ENCODE data around the gene HS6ST3.
"Not testable (repeated sequence)": the region's sequence is repeated elsewhere in the genome, so short reads cannot be mapped to it uniquely, and the experiment has no call there.

HS6ST3 gene

DNA sequence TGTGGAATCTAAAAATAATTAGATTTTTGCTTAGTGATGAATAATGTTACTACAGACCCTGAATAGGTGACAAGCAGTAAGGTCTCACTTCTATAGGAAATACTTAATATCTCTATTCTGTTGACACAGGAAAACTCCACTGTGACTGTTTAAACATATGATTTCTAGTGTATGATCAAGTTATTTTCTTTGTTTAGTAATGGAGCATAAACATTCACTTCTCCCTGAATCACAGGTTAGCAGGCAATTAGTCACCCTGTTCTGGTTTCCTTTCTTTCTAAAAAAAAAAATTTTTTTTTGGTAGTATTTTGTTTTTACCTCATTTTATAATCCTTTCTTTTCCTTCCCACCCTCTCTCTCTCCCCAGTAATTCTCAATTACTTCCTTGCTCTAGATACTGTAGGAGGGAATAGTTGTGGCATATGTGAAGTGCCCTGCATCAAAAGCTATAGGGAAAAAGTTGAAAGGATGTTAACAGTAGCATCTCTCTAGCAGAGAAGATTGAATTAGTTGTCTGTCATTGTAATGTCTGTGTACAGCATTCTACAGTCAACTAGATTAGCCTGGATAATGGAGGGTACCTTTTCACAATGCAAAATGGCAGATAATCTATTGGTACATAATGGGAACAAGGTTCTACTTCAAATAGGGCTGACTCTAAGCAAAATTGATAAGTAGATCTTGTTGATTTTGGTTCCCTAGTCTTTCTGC, 3.5 kb downstream of the HS6ST3 start:
- no peak for DNase-seq

DNA sequence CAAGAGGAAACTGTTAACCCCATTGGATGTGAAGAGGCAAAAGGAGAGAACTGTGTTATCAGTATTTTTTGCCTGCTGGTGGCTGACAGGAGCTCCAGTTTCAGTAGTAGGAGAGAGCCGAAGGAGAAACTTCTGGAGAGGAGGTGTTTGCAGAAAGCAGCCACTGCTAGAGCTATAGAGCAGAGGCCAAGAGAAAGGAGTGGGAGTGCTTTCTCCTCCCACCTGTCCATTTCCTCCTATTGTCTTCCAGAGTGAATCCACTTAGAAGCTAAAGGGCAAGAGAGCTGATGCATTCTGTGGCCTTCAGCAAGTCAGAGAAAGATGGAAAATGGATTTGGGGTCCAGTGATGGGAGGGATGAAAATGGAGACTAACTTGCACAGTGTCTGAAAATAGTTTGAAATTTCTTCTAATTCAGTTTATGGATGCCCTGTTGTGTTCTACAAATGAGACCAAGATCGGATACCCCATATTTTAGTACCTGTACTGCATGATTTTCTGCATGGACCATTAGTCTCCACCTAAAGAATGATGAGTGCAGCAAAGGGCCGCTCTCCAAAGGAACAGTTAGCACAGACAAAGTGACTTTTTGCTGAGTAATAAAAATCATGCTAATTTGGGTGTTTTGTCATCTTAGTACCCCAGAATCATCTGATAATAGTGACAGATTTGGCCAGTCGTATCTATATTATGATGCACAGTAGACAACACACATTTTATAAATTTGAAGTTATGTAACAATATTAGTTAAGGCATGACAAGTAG, 10.7 kb downstream of the HS6ST3 start:
- no peak for DNase-seq

DNA sequence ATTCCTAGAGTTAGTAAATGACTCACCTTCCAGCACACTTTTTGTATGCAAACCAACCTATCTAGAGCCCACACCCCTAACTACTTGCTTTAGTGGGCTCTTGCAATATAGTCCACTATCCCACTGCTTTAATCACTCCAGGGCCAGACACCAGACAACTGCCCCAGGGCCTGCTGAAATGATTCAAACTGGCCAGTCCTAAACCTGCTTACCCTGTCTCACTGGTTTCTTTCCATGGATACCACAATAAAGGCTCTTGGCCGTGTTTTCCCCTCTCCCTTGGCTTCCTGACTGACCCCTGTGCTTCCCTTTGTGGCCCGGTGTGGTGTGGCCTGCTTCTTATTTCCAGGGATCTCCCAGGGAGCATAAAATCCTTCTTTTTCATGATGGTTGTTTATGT, 14.6 kb downstream of the HS6ST3 start:
- no peak for DNase-seq

DNA sequence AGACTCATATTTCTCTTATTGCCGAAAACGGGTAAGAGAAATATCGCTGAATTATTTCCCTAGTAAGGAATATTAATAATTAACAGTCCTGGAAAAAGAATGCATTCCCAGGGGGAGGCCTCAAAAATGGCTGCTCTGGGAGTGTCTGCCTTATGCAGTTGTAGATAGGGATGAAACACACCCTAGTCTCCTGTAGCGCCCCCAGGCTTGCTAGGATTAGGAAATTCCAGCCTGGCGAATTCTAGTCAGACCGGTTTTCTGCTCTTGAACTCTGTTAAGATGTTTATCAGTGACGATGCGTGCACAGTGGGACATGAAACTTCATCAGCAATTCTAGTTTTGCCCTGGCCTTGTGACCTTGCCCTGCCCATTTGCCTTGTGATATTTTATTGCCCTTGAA, 18.2 kb downstream of the HS6ST3 start:
- not testable (repeated sequence) for DNase-seq

DNA sequence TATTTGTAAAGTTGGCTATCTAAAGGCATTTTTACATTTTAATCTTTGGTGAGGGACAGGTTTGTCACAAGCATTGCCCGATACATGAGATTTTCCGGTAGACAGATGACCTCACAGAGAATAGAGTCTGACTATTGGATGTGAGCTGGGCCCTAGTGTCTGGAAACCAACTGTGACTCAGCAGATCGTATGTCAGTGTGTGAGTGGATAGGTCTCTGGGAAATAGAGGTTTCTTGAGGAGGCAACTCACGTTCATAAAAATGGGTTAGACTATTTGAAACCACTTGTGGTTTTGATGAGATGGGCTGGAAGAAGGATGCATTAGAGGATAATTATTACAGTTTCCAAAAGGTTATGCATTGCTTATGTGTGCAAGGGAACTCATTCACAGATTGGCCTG, 19.2 kb downstream of the HS6ST3 start:
- no peak for DNase-seq

DNA sequence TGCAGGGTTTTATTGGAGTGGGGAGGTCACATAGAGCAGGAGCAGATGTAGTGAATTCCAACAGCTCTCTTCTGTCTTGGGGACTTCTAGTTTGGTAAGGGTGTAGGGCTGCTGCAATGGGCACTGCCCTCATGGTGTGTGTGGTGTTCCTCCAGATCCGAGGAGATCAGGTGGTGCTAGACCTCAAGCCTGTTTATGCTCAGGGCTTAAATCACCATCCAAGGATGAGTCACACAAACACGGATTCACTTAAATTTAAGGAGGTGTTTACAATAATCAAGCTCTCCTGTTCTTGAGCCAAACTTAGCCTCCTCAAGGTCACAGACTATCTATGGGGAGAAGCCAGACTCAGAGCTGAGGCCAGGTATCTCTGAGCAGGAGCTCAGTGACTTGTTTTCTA, 23.0 kb downstream of the HS6ST3 start:
- no peak for DNase-seq

DNA sequence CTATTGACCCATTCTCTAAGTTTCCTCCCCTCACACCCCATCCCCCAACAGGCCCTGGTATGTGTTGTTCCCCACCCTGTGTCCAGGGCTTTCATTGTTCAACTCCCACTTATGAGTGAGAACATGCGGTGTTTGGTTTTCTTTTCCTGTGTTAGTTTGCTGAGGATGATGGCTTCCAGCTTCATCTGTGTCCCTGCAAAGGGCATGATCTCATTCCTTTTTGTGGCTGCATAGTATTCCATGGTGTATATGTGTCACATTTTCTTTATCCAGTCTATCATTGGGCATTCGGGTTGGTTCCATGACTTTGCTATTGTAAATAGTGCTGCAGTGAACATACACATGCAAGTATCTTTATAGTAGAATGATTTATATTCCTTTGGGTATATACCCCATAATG, 25.5 kb downstream of the HS6ST3 start:
- DNase-seq: not testable (repeated sequence)

DNA sequence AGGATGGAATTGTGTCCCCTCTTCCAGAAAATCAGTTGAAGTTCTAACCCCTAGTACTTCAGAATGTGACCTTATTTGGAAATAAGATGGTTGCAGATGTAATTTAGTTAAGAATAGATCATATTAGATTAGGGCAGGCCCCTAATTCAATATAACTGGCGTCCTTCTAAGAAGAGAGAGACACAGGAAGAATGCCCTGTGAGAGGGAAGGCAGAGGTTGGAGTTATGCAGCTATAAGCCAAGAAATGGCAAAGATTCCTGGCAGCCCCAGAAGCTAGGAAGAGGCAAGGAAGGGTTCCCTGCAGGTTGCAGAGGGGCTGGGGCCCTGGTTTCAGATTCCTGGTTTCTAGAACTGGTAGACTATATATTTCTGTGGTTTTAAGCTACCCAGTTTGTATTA, 30.0 kb downstream of the HS6ST3 start:
- no peak for DNase-seq

DNA sequence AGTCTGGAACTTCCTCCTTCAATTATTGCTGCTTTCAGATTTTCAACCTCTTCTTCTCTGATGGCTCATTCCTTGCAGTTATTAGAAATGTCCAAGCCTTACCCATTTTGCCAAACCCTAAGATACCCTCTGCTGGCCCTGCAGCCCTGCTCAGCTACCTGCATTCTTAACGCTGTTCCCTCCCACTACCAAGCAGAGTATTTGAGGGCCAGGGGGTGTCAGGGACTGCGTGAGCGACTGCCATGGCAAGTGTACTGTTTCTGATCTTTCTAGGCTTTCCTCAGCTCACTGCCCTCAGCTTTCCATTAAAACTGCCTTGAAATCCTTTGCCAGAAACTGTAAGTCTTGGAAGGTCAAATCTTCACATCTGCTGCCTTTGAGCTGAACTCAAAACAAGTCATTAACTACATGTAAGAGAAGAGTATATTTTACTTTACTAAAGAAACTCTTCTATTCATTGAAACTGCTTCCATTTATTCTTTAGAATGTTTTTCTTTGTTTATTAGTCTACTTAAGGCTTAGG, 41.0 kb downstream of the HS6ST3 start:
- DNase-seq: no peak

DNA sequence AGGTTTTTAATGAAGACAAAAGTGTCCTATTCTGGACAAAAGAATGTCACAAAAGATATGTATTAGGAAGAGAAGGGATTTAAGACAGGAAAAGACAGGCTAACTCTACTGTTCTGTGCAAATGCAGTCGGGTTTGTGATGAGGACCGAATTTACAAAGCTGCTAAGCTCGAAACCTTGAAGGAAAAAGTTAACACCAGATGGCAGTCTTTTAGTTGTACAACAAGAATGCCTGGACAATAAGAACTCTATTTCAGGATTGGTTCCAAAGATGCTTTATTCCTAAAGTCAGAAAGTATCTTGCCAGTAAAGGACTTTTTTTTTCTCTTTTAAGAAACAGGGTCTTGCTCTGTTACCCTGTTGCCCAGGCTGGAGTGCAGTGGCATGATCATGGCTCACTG, 51.1 kb downstream of the HS6ST3 start:
- peak; percentile 38 to 49 for DNase-seq

DNA sequence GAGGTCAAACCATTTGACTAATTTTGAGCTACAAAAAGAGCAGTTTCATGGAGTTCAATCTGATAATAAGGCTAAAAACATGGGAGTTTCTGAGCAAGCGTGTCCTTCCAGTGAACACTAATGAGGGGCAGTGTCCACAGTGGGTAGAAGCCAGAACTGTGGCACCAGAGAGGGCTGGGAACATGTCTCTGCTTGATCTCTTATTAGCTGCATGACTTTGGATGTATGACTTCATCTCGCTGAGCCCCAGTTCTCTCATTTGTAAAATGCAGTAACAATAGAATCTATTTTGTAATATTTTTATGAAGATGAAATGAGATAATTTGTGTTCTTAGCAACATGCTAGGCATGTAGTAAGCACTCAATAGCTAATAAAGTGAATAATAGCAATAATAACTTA, 69.8 kb downstream of the HS6ST3 start:
- no peak for DNase-seq

DNA sequence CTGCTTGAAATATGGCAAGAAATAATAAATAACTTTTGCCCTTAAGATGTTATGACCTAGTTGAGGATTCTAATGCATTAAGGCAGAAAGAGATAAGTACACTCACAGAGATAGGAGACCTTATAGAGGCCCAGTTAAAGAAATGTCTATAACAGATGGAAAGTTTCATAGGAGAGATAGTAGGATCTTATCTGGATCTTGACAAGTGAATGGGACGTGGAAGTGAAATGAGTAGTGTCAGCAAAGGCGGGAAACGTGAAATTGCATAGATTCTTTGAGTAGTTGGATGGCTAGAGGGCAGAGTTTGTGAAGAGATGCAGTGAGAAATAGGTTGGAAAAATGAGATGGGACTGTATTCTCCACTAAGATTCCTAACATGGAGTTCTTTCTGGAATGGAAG, 71.2 kb downstream of the HS6ST3 start:
- DNase-seq: no peak

DNA sequence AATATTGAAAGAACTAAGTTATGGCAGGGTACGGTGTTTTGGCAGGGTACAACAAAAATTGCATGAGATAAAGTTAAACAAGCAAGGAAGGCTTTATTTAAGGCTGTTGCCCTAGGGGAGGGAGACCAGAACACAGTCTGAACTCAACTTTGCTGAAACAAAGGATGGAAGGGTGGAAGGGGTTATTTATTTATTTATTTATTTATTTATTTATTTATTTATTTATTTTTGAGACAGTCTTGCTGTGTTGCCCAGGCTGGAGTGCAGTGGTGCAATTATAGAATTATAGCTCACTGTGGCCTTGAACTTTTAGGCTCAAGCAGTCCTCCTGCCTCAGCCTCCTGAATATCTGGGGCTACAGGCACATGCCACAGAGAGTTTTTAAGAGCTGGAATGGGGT, 75.9 kb downstream of the HS6ST3 start:
- DNase-seq: no peak

DNA sequence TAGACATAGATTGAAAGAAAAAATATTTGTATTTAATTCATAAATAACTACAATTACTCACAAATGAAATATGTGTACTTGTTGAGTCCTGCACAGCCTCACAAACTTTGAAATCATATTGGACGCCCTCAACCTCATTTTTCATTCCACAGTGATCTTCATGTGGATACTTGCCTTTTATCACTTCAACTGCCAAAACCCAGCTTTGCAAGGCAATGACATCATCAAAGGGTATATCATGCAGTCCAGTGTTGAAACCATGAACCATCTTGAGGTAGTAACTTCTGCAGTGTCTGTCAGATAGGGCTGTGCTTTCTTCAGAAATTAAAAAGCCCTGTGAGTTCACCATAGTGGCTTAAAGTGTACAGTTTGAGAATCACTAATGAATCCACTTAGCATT, 82.2 kb downstream of the HS6ST3 start:
- DNase-seq: no peak

DNA sequence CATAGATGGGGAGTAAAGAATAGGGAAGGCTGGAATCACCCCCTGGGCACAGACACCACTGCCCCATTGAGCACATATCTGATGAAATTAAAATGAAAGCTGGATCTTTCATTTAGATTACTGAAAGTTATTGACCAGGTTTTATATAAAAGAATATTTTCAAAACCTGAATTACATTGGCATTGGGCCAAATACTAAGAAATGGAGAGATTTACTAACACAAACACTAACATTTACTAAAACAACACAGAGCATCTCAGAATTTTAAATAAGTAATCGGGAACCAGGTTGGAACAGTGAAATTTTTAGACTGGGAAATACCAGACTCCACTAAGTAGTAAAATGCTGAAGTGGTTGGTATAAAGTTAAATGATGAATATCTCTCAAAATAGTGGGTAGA, 88.9 kb downstream of the HS6ST3 start:
- DNase-seq: no peak

DNA sequence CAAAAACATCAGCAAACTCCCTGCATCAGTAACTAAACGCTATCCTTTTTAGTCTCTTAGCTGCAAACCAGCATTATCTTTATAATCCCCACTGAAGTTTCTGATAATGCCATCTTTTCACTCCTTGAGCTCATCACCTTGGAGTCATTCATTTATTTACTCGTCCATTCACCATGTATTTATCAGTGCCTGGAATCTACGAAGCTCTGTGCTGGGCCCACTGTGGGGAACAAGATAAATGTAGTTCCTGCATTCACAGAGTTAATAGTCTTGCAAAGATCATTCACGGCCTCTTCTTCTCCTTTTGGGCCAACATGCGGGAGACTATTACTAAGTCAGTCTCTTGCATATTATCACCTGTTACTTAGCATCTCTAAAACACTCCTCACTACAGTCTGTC, 89.4 kb downstream of the HS6ST3 start:
- no peak for DNase-seq

DNA sequence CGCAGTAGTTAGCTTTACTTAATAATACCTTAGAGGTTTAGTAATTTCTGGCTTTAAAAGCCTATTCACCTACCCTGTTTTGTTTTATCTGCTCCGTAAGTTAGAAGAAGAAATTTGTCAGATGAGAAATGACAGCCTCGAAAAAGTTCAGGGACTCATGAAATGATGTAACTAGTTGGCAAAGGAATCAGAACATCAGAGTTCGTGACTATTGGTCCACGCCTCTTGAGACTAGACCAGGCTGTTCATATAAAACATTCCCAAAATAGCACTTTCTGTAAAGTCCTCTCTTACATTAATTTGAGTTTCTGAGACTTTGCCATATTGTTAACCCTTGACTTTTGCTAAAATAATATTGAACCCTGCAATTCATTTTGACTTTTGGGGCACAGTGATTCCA, 92.0 kb downstream of the HS6ST3 start:
- DNase-seq: no peak

DNA sequence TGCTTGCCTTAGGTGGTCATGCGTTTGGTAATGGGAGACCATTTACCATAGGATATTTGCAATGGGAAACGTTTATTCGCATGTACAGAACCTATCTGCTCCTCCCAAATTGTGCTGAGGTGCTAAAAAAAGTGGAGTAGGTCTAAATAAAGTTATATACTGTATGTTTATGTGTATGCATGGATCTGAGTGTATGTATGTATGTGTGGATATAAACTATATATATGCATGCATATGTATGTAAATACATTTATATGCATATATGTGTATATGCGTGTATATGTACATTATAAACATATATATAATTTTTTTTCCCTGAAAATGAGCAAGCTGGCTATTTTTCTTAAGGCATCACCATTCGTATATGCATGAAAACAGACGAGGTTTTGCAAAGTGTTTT, 95.9 kb downstream of the HS6ST3 start:
- DNase-seq: no peak

DNA sequence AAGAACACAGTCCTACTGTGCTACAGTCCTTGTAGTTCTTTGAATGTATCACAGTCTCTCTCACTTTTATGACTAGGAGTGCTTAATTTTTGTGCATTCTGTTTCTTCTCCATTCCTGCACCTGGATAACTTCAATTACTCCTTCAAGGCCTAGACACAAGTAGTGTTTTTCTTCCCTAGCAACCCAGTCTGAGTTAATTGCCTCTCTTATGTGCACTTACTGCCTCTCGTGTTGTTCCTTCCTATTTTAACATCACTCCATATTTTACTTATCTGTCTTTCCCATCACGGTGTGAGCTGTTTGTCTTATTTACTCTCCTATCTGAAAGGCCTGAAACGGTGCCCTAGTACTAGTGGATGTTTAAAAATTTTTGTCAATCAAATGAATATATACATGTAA, 101.5 kb downstream of the HS6ST3 start:
- no peak for DNase-seq

DNA sequence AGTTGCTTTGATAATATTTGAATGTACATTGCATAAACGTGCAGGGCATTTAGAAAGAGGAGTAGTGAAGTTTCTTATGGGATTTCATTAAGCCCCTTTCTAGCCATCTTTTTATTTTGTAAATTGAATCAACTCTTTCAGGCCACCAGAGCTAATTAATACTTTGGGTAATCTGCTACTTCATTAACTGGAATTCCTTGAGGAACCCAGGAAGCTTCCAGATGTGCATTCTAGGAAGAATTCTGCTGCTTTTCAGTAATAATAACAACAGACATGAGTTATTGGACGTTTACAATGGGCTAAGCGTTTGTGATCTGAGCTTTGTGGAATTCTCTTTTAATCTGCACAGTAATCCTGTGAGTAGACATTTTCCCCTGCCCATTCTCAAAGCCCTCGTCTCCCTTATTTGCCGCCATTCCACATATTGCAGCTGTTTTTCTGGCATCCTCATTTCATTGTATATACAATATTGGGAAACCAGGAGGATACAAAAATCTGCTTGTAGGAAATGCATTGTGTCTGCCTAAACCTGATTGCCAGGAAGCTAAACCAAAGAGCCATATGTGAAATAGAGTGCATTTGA, 103.9 kb downstream of the HS6ST3 start:
- DNase-seq: no peak

DNA sequence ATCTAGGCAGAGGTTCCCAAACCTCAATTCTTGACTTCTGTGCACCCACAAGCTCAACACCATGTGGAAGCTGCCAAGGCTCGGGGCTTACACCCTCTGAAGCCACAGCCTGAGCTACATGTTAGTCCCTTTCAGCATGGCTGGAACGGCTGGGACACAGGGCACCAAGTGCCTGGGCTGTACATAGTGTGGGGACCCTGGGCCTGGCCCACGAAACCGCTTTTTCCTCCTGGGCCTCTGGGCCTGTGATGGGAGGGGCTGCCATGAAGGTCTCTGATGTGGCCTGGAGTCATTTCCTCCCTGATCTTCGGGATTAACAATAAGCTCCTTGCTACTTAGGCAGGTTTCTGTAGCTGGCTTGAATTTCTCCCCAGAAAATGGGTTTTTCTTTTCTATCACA, 108.1 kb downstream of the HS6ST3 start:
- no peak for DNase-seq

DNA sequence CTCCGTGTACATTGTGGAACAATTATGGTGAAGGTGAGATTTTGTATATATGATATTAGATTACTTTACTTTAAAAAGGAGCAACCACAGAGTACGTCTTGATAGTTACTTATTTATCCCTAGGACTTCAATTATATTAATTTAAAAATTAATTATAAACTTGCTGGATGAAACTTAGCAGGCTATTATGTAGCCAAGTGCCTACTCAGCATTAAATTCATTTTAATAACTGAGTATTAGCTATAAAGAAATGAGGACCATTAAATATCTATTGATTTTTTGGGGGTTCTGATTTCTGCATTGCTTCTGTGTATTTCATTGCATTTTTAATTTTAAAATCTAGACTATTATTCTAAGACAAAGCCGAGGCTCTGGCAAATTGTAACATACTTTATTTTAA, 109.4 kb downstream of the HS6ST3 start:
- no peak for DNase-seq

DNA sequence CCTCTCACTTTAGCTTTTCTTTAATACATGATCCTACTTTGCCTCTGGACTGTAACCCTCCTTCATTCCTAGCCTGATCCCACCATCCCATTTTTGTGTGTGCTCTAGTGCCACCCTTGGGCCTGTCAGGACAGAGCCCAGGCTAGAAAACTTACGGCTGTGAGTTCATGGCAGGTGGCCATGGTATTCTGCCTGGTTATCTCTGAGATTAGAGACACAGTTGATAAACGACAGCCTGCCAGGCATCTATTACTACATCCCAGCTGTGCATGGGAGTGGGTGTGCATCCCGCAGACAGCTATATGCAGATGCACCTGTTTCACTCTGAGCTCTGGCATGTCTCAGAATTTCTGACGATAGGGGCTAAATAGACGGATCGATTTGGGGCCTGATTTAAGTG, 110.9 kb downstream of the HS6ST3 start:
- no peak for DNase-seq

DNA sequence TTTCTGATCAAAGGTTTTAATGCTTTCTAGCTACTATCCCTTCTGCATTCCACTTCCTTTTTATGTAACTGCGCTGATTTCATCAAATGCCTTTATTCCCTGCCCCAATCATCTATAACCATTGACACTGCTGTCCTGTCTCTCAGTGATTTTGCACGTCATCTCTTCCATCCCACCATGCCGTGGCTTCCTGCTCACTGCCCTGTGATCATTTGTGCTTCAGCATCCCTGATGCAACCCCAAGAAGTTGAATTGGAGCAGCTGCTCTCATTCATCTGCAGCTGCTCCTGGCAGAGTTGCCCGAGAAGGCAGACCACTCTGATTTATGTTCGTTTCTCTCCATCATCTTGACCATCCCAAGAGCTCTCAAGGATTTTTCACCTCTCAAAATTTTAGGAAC, 112.4 kb downstream of the HS6ST3 start:
- no peak for DNase-seq
